HG03175 (cell line): ENCODE data around the gene DAPK3.

Source experiments
- ATAC-seq: cut with Tn5 transposase; IDR thresholded peaks from one replicate; pipeline ENCODE4 v1.9.1; 2021; ENCODE audit warnings: mild to moderate bottlenecking, moderate library complexity; ENCODE audit not compliant: unreplicated experiment

The DAPK3 gene

GRCh38 chr19:3932931-3933810, 37.7 kb downstream of the DAPK3 start, which contains the start of gene NMRK2:
Gene NMRK2 (plus strand): TSS chr19:3933069. CDS start chr19:3933672, 603 bp downstream.
- no peak for ATAC-seq

GRCh38 chr19:3931041-3931440, 39.9 kb downstream of the DAPK3 start:
- ATAC-seq: no peak

GRCh38 chr19:3923912-3924311, 47.0 kb downstream of the DAPK3 start:
- ATAC-seq: no peak

- no peak for ATAC-seq
Observed at GRCh38 chr19:3923096-3923758, 47.7 kb downstream of the DAPK3 start.

- ATAC-seq: no peak
Observed at GRCh38 chr19:3919793-3920192, 51.1 kb downstream of the DAPK3 start.

GRCh38 chr19:3916033-3916432, 54.9 kb downstream of the DAPK3 start:
- no peak for ATAC-seq

- no peak for ATAC-seq
Observed at GRCh38 chr19:3914199-3914598, 56.7 kb downstream of the DAPK3 start.

- ATAC-seq: no peak
Observed at GRCh38 chr19:3910105-3910504, 60.8 kb downstream of the DAPK3 start.
